Measurements from ENCODE around the gene WDR17. TPM values are rescaled to one million over a fixed set of nuclear protein-coding genes. Genes with fewer than 3 reads are reported as not detected.
"Not testable (repeated sequence)": the region's sequence is repeated elsewhere in the genome, so short reads cannot be mapped to it uniquely, and the experiment has no call there.

Gene WDR17
- polyA plus RNA-seq, 1 donor, result 0.97 TPM

DNA sequence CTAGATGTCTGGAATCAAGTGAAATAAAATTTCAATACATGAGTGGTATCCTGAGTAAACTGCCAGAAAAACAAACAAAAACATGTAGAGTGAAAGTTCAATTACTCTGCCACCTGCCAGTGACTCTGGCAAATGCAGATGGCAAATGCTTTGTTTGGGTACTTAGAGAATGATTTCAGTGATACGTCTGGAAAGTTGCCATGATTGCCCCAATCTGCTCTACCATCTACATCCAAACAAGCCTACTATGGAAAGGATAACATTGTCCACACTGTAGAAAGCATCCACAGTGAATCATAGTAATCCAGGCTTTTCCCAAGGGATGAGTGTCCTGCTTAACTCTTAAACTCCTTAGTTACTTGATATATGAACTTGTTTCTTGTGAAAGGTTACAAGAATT, 126.3 kb downstream of the WDR17 start:
- no peak for DNase-seq (ENCODE audit: low read depth)

DNA sequence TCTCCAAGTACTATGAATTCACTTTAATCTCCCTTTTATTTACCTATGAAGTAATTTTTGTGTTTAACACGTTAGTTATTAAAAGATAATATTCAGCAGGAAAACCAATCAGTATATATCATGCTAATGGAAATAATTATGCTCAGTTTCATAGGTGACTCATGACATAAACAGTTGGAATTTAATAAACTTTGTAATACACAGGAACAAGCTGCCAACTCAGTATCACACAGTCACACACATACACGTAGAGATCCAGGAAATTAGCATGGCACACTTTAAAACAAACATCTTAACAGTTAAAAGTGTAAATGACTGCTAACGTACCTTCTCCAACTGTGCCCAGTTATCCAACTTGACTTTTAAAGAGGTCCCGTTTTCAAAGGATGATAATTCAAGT, 127.5 kb downstream of the WDR17 start:
- DNase-seq (ENCODE audit: low read depth), result no peak

DNA sequence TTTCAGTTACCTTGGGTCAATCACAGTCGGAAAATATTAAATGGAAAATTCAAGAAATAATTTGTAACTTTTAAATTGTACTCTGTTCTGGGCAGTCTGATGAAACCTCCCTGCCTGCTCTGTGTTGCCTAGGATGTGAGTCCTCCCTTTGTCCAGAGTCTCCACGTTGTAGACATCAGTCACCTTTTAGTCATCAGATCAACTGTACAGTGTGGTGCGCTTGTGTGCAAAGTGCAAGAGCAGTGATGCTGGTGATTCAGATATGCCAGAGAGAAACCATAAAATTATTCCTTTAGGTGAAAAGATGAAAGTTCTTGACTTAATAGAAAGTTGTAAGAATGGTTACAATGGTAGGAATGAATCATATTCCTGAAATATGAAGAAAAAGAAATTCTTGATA, 128.3 kb downstream of the WDR17 start:
- DNase-seq (ENCODE audit: low read depth), result no peak

DNA sequence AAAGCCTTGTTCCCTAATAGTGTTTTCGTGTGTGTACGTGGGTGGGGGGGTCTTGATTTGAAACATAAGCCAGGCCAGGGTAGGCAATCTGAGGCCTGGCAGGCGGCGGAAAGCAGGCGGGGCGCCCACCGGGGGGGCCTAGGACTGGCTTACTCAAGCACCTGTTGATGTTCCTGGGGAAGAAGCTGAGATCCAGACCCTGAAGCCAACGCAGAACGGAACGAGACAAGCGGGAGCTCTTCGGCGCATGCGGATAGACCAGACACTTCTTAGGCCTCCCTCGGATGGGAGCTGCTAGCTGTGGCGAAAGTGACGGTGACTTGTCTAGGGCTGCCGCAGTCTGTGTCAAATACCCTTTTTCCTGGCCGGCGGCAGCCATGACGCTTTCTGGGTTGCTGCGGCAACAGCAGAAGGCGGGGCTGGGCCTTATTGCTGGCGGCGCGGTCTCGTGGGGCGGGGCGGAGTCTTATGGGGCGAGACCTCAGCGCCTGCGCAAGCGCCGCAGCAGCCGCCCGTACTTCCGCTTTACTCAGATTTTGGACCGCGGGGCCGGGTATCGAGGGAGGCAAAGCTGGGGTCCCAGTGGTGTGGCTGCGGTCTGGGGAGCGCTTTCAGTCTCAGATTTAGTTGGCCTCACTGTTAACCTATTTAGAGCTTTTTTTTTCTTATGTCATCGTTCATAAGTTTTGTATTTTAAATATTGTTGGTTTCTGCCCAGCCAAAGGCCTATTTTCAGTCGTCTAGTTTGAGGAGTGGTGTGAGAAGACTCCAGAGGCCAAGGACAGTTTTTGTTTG, 129.7 kb downstream of the WDR17 start, which contains the start of gene SPATA4:
Gene SPATA4 (minus strand): TSS at position 402 of the 795 bp plus-strand sequence. CDS start 23 bp downstream, at position 379.
- DNase-seq (ENCODE audit: low read depth), result peak; percentile 74

DNA sequence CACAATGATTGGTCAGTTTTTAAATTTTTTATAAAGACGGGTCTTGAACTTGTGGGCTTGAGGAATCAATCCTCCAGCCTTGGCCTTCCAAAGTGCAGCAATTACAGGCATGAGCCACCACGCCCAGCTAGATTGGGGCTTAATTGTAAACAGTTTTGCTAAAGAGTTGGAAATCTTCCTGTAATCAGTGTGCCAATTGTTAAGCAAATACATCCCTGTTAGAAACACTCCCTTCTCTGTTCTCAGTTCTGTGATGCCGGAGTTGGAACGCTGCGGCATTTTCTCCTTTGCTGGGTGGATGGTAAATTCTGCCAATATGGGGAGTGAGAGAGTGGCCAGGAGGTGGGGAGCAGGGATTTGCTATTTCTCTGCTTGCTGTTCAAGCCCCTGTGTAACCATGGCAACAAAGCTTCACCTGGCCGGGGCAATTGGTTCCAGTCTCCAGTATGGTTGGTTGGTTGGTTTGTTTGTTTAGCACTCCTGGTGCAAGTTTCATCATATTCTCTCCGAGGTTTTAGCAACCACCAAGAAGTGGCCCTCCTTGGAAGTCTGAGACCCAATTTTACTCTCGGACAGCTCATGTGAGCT, 132.8 kb downstream of the WDR17 start:
- DNase-seq (ENCODE audit: low read depth), result no peak

DNA sequence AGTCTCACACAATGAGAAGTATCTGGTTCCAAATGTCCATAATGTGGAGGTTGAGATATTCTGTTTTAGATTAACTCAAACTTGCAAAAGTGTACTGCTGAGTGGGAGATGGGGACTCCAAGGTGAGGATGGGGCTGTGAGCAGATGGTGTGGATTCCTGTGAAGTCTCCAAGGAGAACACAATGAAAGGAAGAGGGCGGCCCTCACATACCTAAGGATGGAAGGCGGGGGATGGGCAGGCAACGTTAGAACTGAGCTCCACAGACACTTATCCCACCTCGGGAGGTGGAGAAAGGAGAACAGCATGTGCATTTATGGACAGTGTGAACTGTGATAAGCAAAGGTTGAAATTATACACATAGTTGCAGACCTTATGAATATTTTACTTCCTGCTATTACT, 139.7 kb downstream of the WDR17 start:
- no peak for DNase-seq (ENCODE audit: low read depth)

DNA sequence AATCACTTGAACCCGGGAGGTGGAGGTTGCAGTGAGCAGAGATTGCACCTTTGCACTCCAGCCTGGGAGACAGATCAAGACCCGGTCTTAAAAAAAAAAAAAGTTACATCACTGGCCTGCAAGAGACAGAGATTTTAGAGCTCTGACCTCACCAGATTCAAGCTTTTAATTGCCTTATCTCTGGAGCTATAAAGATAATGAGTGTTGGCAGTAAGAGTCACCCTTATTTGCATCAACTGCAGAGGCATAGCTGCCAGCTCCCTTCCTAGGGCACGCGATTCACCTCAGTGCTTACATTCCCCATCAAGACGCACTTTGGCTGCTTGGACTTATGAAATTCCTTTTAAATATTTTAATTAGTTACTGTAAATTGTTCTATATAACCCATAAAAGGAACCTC, 142.2 kb downstream of the WDR17 start:
- DNase-seq (ENCODE audit: low read depth), result no peak

DNA sequence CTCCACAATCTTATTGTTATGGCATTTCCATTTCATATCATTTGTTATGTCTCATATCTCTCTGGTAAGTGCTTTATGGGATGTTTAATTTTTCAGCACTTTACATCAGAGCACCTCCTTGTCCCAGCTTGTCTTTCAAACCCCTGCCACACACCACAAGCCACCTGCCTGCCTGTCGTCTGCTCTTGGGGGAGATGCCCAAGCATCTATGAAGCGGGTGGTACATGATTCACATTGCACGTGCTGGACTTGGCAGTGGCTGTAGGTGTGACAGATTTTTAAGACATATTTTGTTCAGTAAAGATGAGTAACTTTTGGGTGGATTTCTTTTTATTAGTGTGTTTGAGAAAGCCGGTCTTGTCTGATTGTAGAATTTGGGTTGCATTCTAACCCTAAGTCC, 143.9 kb downstream of the WDR17 start:
- no peak for DNase-seq (ENCODE audit: low read depth)

DNA sequence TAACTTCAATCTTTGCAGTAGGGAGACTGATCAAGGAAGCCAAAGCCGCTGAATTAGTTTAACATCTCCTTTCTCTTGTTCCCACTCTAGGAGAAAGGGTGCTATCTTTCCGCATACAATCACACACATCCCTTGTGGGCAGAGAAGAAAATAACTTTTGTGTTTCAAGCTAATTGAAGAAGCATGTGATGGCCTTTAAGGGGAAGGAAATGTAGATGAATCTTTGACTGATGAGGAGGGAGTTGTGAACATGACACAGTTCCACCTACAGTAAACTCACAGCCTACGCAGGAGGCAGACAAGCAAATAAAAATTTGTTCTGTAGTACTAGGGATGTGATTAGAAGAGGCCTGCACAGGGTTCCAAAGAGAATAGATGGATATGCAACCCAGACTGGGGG, 144.5 kb downstream of the WDR17 start:
- DNase-seq (ENCODE audit: low read depth), result no peak

DNA sequence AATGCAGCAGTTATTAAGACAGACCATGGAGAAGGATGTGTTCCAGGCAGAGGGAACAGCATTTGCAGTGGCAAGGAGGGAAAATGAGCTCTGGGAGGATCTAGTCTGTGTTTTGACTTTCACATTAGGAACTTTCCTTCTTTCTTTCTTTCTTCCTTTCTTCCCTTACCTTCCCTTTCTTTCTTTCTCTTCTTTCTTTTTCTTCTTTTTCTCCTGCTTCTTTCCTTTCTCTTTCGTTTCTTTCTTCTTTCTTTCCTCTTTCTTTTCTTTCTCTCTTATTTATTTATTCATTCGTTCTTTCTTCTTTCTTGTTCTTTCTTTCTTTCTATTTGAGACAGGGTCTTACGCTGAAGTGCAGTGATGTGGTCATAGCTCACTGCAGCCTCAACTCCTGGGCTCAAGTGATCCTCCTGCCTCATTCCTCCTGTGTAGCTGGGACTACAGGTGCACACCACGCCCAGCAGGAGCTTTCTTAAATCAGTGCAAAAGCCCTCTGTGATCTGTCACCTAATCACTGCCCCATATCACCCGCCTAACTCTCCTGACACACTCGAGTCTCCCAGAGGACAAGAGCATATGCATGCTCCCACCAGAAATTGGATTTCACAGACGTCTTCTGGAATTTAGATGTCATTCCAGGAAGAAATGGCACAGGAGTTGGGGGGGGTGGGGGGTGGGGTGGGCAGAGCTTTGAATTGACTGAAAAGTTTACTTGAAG, 145.1 kb downstream of the WDR17 start:
- DNase-seq (ENCODE audit: low read depth), result no peak

DNA sequence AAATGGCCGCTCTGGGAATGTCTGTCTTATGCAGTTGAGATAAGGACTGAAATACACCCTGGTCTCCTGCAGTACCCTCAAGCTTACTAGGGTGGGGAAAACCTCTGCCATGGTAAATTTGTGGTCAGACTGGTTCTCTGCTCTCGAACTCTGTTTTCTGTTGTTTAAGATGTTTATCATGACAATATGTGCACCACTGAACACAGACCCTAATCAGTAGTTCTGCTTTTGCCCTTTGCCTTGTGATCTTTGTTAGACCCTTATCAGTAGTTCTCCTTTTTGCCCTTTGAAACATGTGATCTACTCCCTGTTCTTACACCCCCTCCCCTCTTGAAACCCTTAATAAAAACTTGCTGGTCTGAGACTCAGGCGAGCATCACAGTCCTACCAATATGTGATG, 146.7 kb downstream of the WDR17 start:
- not testable (repeated sequence) for DNase-seq (ENCODE audit: low read depth)

DNA sequence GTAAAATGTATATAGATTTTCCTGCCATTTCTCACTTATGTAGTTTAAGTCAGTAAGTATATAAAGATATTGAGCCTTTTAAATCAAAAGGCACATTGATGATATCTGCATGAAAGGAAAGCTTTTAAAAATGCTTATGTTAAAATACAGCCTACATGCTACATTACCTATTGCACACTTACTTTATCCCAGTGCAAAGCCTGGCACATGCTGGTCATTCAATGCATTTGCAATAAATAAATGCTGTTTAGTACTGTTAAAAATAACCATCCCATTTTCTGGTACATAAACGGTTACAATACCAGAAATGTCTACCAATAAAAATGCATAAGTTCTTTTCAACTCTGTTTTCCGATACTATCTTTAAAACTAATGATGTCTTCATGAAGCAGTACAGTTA, 151.9 kb downstream of the WDR17 start:
- no peak for DNase-seq (ENCODE audit: low read depth)

DNA sequence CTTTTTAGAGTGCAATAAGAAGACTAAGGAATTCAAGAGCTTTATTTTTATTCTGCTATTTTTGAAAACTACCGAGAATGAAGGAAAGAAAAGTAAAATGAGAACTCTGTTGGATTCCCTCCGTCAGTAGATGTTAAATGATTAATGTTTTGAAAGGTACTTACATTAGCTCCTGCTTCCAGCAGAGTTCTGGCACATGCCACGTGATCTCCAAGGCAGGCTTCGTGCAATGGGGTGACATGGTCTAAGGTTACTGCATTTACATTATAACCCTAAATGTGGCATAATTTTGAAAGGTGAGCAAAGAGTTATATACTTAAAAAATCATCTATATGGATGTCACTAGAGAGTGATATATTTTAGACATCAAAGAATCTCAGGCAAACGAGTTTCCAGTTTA, 156.5 kb downstream of the WDR17 start:
- DNase-seq (ENCODE audit: low read depth), result no peak

DNA sequence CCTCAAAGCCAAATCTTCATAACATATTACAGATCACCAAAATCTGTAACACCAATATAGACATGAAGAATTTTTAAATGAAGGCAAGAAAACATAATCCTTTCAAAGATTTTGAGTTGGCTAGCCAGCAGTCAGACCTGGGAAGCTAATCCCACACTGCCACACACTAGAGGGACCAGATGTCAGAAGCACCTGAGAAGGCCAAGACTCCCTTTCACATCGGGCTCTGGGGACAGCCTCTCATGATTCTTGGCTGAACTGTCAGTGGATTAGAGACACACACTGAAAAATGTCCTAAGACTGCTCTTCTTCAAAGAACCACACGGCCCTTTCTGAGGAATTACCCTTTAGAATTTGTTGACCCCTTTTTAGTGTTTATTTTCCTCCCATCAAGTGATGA, 157.9 kb downstream of the WDR17 start:
- no peak for DNase-seq (ENCODE audit: low read depth)

DNA sequence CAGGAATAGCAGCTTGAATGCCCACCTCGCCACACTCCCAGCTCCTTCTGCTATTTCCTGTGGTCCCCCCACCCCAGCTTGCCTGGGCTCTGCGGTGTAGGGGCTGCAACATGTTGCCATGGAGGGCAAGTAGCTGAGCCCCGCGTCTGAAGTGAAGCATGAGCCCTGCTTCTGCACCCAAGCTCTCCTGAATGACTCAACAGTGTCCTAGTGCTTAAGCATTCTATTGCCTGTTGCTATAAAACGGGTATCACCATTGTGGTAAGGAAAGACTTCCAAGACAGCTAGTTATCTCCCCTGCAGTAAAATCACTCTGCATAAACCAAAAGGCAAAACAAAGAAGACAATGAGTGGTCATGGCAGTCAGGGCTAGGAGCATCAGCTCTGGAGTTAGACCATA, 161.1 kb downstream of the WDR17 start:
- DNase-seq (ENCODE audit: low read depth), result no peak

DNA sequence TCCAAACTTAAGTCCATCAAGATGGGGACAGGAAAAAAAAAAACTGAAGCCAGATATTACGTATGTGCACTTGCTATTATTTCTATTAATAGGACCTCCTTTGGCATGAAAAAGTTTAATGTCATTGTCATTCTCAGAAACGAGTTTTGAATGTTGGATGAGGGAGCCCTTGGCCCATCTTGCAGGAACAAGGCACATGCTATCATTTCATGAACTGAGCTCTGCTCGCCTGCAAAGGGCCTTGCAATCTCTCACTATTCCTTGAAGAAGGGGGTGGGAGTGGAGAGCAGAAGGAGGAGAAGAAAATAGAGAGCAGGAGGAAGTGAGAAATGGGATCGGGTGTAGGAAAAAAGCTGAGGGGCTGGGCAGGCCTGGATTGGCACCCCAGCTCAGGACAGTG, 164.0 kb downstream of the WDR17 start:
- DNase-seq (ENCODE audit: low read depth), result no peak

Other genes with a start within 250 kb of the WDR17 start
- gene SPATA4, start 129.7 kb downstream of the WDR17 start, polyA plus RNA-seq (ENCODE audit: insufficient read length), result 0.24 TPM
- 133 TPM for gene ASB5, start 203.4 kb downstream of the WDR17 start, polyA plus RNA-seq (ENCODE audit: insufficient read length)